Effector CD8-positive, alpha-beta T cell (primary cell): ENCODE measurements around the gene CAPZB.
A peak's percentile ranks its signal among the peaks of the same experiment; 100 is the strongest.
"Not testable (repeated sequence)": the region's sequence is repeated elsewhere in the genome, so short reads cannot be mapped to it uniquely, and the experiment has no call there.

Experiments used
- DNase-seq: peaks from one replicate; lab custom pipeline; 2025; lab: John Stamatoyannopoulos, UW

CAPZB gene

DNA sequence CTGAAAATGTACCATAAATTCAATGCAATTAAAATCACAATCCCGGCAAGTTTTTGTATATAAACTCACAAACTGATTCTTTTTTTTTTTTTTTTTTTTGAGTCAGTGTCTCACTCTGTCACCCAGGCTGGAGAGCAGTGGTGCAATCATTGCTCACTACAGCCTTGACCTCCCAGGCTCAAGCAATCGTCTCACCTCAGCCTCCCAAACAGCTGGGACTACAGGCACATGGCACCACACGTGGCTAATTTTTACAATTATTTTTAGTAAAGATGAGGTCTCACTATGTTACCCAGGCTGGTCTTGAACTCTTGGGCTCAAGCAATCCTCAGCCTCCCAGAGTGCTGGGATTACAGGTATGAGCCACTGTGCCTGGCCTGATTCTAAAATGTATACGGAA, 12.1 kb upstream of the CAPZB start:
- not testable (repeated sequence) for DNase-seq

DNA sequence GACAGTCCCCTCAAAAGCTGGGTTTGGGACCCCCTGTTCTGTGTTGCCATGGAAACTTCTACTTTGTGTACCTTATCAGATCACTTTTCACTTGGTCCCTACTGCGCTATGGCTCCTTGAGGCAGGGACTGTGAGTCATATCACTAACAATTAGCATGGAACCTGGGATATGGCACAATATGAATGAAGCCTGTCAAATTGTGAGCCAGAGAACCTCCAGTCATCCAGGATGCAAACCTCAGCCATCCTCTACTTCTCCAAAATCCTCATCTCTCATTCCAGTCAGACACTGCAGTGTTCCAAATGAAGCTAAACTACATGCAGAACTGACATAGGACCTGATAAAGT, 11.2 kb upstream of the CAPZB start:
- no peak for DNase-seq

DNA sequence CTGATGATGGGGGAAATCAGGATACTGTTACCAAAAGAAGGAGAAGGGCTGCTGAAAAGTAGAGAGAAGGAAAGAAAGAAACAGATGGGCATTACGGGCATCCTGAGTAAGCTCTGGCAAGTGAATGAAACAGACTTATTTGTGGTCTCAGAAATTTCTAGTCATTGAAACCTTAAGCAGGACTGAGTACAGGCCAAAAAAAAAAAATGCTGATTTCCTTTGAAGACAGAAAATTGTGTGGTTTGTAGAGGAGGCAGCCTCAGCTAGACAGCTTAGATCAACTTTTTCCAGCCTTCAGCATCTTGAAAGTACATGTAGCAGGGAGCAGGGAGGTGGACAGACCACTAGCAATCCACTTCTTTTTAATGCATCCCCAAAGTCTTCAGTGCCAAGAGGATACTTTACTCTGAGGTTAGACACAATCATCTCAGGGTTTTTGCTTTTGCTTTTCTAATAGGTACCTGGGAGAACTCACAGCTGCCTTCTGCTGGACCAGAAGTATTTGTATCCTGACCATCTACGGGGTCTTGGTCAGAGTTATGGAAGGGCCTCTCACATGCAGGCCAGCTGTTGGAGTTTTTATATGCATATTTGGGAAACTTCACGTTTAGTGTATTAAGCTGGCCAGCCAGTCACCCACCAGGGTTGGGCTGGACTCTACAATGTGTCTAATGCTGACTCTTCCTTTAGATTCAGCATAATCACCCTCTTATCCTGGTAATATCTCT, 10.6 kb upstream of the CAPZB start:
- DNase-seq, result no peak

DNA sequence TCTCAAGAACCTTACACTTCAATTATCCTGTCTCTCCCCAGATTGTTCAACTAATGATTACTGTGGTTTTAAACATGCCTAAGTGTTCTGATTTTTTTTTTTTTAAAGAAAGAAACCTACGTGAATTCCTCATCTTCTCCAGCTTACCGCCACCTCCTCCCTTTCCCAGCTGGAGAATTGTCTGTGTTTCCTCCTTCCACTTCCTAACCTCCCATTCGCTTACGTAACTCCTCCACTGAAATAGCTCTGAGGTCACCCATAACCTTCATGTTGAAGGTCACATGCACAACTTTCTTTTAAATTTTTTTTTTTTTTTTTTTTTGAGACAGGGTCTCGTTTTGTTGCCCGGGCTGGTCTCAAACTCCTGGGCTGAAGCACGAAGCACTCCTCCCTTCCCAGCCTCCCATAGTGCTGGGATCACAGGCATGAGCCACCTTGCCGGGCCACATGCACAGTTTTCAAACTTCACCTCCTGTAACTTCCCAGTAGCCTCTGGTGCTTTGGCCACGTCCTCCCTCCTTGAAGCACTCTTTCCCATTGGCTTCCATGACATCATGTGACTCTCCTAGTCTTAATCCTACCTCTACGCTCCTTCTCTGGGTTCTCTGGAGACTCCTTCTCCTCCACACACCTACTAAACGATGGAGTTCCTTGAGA, 9.8 kb upstream of the CAPZB start:
- no peak for DNase-seq

DNA sequence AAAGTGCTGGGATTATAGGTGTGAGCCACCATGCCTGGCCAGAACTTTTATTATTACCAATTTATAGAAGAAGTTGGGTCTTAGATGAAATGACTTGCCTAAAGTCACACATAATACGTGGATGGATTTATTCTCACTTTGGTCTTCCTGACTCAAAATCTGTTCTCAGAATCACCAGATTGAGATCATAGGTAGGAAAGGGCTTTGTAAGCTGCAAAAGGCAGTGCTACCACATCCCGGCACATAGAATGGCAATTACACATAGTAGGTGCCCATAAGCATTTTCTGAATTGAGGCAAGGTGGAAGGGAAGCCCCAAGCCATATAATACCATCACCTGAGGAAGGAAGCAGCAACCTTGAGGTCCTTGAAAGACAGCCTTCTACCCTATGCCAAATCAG, 8.2 kb upstream of the CAPZB start:
- no peak for DNase-seq

DNA sequence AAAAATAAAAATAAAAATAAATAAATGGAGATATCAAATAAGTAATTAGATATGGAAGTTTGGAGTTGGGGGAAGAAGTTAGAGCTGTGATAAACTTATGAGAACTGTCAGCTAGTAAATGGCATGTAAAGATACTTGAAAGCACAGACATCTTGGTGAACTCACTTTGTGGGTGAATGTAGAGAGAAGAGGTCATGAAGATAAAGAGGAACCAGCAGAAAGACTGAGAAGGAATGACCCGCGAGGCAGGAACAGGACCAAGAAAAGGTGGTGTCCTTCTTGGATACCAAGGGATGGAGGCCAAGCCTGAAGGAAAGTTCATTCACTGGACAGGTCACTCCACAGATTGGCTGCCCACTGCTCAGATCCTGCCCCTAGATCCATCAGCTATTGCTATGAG, 4.7 kb upstream of the CAPZB start:
- no peak for DNase-seq

DNA sequence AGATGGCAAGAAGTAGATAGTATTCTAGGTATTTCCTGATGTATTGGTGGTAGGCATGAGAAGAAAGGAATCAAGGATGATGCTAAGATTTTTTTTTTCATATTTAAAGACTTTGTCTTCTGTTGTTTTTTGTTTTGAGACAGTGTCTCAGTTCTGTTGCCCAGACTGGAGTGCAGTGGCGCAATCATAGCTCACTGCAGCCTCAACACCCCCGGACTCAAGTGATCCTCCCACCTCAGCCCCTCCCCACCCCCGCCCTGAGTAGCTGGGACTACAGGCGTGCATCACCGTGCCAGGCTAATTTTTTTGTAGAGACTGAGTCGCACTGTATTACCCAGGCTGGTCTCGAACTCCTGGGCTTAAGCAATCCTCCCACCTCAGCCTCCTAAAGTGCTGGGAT, 2.8 kb upstream of the CAPZB start:
- DNase-seq, result peak; percentile 10

DNA sequence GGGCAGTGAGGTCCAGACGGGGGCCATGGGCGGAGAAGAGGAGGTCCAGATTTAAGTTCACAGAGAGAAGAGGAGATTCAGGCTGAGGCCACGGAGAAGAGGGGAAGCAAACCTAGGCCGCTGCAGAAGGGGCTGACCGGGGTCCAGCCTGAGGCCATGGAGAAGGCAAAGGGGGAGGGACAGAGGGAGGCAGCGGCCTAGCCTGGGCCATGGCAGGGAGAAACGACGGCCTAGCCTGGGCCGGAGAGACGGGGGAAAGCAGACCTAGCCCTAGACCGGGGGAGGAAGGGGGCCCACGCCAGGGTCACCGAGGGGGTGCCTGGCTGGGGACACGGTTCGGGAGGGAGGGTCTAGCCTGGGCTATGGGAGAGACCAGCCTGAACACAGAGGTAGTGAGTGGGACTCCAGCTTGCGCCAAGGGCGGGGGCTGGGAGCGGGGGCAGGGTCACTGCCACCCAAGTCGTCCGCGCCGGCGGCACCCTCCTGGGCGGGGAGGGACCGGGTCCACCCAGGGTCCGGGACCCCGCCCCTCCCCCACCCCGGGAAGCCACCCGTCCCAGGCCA, 459 bp downstream of the CAPZB start:
- no peak for DNase-seq

DNA sequence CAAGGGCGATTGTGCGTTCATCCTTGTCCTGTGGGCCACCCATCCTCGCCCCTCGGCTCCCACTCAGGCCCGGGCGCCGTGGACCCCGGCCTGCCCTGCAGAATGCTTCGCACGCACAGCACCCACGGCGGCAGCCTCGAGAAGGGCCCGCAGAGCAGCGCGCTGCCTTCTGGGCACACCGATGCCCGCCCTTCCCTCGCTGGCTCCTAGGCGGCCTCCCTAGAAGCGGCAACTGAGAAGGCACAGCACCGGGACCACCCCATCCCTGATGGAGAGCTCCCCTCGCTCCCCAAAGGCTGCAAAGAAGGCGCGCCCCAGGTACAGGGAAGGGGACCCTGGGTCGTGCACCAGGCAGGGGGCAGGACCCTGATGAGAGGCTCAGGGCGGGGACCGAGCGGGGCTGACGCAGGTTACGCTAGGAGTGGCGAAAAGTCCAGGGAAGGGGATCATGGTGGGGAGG, 971 bp downstream of the CAPZB start:
- no peak for DNase-seq

DNA sequence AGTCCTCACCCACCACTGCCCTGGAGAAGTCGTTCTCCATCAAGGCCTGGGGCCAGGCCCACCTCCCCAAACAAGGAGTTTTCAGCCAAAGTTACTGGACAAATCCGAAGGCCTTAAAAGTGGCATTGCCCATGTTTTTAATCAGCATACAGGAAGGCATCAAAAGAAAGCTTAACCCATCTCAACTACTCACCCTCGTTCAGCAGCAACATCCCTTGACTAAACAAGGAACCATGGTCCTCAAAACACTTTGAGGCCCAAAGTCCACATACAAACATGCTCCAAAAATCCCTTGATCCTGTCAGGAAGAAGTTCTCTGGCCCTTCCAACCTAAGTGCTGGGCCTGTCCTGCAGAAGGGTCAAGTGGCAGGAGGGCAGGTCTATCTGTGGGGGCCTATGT, 1.6 kb downstream of the CAPZB start:
- no peak for DNase-seq

DNA sequence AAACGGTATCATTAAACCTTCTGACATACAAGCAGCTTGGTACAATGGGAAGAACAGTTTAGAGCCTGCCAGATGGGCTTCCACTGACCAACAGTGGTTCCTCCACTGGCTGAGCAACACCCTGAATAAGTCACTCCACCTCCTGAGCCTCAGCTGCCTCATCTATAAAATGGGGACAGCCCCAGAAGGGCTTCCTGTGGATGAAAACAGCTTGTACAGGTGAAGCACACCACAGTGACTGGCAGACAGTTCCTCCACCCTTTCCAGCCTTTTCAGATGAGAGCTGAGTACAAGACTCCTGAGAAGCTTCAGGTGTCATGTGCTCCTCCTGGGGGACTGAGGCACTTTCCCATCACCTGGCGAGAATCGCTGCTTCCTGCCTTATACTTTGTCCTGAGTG, 2.1 kb downstream of the CAPZB start:
- no peak for DNase-seq

DNA sequence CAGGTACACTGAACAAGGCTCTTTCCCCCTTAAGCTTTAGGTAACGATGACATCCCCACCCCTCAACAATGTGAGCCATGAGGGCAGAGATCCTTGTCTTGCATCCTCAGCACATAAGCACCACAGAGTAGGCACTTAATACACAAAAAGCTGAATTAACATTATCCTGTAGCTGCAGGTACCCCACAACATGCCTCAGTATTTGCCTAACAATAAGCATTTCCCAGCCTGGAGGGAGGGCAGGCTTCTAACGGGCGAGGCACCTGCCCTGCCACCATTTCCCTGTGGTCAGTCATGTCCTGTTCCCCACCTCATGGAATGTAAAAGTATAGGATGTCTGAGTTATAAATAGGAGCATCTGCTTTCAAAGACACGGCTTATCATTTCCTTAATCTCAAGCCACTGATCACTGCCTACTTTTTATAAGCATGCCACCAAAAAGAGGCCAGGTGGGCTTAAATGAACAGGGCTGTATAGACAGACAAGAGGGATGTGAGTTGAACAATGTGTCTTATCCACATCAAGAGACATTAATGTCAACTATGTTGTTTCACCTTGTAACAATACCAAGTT, 3.4 kb downstream of the CAPZB start:
- DNase-seq, result no peak

DNA sequence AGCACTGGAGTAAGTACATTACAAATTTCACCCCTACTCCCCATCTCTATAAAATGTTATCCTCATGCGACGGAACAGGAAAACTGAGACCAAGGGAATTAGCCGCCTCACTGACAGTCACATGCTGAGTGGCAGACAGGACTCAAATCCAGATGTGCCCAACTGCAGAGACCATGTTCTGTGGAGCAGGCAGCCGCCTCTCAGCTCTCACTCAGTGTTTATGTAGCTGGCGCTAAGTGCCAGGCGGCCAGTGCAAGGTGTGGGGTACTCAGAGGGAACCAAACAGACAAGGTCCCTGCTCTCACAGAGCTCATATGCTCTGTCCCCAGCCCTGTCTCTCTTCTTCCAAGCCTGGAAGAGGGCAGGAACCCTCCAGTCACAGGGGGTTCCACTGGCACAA, 5.1 kb downstream of the CAPZB start:
- DNase-seq, result no peak

DNA sequence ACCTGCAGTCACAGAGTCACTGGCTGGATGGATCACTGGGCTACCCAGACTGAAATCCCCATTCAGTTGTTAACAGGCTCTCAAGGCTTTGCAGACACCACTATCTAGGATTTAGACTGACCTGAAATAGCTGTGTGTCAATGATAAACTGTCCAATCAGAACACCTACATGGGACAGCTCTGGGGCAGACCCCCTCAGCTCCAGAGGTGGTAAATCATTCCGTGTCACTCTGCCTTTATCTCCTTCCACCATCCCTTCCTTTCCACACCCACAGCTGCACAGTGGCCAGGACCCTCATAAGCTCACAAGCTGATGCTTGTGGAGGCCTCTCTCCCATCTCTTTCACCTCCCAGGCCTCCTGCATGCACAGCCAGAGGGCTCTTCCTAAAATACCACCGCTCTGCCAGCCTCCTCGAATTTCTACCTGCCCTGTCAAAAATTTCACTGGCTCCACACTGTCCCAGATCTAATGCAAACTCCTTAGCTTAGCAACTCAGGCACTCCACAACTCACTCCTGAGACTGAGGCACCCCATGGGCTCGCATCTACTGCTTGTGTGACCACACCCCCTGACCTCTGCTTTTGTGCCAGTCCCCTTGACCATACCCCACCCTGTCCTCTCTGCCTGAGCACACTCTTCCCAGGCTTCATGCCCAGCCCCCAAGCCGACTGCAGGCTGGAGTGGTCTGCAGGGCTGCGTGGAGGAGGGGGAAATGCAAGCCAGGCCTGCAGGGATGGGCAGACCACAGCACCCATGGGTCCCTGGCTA, 5.8 kb downstream of the CAPZB start:
- DNase-seq, result no peak

DNA sequence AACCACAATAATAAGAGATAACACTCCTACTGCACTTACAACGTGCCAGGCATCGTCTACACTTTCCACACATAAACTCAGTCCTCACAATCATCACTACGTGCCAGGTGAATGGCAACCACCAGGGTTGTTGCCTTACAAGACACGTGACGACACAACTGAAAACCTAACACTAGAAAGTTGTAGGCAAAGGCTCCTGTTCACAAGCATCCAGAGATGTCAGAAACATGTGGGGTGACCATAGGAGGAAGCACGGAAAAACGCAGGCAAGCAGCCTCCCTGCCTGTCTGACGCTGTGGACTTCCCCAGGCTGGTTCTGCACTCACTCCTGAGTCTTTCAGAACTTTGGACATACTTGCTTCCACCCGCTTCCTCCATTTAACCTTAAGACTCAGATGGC, 7.0 kb downstream of the CAPZB start:
- no peak for DNase-seq

DNA sequence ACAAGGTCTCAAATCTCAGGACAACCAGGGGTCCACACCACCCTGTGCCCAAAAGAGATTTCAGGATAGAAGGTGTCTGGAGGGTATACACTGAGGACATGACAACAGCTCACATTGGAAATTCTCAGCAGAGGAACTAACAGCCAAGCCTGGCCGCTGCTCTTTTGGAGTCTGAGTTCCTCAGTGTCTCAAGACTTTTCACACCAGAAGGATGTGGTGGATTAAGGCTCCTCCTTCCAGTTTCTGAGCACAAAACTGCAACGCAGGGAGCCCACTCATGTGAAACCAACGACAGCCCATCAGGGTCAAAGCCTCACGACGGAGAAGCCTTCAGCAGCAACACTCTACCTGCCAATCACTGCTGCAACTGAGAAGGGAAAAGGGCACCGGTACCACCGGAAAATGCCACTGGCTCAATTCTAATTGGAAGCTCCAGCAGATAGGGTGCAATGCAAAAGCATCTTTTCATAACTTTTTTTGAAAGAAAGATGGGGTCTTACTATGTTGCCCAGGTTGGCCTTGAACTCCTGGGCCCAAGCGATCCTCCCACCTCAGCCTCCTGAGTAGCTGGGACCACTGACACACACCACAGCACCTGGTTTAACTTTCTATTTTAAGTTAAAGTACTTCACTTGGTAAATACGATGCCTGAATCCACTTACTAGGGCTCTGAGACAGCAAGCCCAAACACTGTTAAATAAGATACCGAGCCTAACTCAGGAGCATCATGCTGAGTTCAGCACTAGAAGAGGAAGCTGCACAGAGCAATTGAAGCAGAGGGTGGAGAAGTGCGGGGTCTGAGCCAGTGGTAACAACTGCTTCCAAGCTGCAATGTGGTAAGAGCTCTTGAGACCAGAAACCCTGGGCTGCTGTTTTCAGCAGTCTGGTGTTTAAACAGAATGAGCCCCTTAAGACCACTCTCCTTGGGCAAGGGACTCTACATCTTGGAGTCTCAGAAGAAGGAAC, 7.8 kb downstream of the CAPZB start:
- no peak for DNase-seq

DNA sequence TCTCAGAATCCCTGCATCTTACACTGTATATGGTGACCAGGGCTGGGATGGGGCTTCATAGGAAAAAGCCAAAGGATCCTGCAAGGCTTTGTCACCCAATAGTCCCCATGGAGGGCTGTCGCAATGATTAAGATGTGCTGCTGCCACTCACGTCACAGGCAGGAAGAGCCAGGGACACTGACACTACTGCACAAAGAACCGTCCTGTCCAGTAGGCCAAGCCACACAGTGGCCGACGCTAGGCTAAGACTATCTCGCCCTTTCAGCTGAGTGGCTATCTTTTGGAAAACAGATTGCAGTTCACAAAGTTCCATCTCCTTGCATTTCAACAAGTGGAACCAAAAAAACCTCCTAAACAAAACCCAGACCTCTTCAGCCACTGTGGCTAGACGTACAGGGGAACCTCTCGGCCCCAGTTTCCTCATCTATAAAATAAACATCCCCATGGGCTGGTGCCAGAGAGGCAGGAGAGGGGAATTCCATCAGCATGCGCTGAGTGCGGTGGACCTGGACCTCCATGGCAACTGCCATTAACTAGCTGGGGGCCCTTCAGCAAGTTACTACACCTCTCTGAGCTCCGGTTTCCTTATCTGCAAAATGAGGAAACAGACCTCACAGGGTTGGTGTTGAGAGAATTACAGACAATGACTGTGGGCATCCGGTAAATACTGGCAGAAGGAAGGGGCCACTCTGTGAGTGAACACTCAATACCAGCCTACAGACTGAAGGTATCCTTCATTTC, 8.7 kb downstream of the CAPZB start:
- DNase-seq, result no peak

DNA sequence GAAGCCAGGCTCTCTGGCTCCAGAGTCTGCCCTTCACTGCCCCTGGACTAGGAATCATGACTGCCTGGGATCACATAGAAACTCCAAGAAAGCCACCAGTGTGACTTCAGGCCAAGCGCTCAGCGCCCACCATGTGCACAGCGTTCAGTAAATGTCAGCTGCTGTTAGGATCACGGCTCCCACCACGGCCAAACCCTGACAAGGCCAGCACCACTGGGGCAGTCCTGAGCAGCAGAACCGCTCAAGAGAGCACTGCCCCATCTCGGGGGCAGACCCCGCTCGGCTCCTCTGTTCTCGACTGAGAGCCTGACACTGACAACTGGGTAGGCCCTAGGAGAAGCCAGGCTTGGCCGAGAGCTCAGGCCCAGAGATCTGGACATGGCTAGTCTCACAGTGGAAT, 10.0 kb downstream of the CAPZB start:
- no peak for DNase-seq

DNA sequence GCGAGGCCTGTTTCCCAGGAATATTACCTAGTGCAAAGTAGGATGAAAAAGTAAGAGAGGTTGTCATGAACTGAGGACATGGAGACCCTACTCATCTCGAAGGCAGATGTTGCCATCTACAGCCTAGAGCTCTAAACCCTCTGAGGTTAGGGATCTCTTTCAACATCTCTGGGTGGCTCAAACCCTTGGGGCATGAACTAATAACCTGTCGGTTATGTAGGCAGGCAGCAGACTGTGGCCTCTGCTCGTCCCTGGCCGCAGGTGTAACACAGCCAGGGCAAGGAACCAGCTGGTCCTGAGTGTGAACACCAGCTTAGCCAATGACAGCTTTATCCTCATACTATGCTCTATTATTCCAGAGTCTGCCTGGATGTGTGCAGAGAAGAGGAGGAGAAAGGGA, 13.2 kb downstream of the CAPZB start:
- no peak for DNase-seq

DNA sequence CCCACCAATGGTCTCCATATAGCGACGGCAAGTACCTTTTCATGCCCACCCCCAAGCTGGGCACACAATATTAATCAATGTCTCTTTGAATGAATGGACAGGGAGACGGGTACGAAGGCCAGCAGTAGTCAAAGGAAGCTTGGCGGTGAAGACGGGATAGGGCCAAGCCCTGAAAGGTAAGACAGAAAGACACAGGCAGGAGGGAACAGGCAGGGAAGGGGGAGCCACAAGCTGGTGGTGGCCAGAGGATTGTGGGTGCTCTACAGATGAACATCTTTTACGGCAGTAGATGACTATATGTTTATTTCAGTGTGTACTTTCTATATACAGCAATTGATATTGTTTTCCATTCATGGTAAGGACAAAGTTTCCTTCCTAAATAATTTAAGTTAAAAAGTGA, 16.3 kb downstream of the CAPZB start:
- no peak for DNase-seq
